H1 (cell line): Measurements from ENCODE around the gene CMIP. TPM values are rescaled to one million over a fixed set of nuclear protein-coding genes. Genes with fewer than 3 reads are reported as not detected.

ENCODE experiments used
- CTCF ChIA-PET: fragments of 300-600 bp; sonication (Branson Sonifier 250); formaldehyde crosslinking; loops from one replicate; lab custom pipeline; 2021; ENCODE audit not compliant: partially characterized antibody; lab: Charles Lee
- POLR2A ChIA-PET: fragments of 300-600 bp; sonication (Branson Sonifier 250); formaldehyde crosslinking; loops from one replicate; lab custom pipeline; 2021; ENCODE audit warnings: inconsistent platforms; ENCODE audit not compliant: partially characterized antibody; lab: Charles Lee
- DNase-seq, 2 experiments: peaks; one replicate each; pipeline versions ENCODE4 v3.0.0 to v3.0.0-alpha.2; 2010 to 2022; ENCODE audit warnings: low spot score in 2 of 2, low read depth in 1 of 2, mixed read lengths in 1 of 2
- FAIRE-seq: peaks from 2 replicates; lab custom pipeline; 2011; peaks lifted over from hg19 to GRCh38; lab: Jason Lieb, UNC
- H2AFZ ChIP-seq: 2 replicates; pipeline ENCODE4 v1.8.1; 2012; ENCODE audit warnings: low read length, inconsistent platforms
- H2AK5ac ChIP-seq: 2 replicates; pipeline ENCODE4 v1.6.1; 2013; ENCODE audit warnings: low read depth, low read length
- H2BK120ac ChIP-seq: replicated peaks from 2 replicates; pipeline ENCODE3; 2013; ENCODE audit warnings: low read depth, low read length, inconsistent platforms
- H2BK12ac ChIP-seq: 2 replicates; pipeline ENCODE4 v1.6.1; 2013; ENCODE audit warnings: low read depth, low read length
- H2BK15ac ChIP-seq: 2 replicates; pipeline ENCODE4 v1.6.1; 2013; ENCODE audit warnings: low read length
- H2BK20ac ChIP-seq: 2 replicates; pipeline ENCODE4 v1.6.1; 2013; ENCODE audit warnings: low read length
- H2BK5ac ChIP-seq: 2 replicates; pipeline ENCODE4 v1.6.1; 2013; ENCODE audit warnings: low read depth, low read length
- H3K14ac ChIP-seq: 2 replicates; pipeline ENCODE4 v1.6.1; 2013; ENCODE audit warnings: inconsistent platforms; ENCODE audit not compliant: insufficient read length
- H3K18ac ChIP-seq: 2 replicates; pipeline ENCODE4 v1.6.1; 2013; ENCODE audit warnings: low read length; ENCODE audit errors: extremely low read depth
- H3K23ac ChIP-seq: 2 replicates; pipeline ENCODE4 v1.6.1; 2013; ENCODE audit warnings: inconsistent platforms; ENCODE audit not compliant: insufficient read length
- H3K23me2 ChIP-seq: 2 replicates; pipeline ENCODE4 v1.6.1; 2013; ENCODE audit warnings: low read depth, low read length
- H3K27ac ChIP-seq: 2 replicates; pipeline ENCODE4 v1.6.1; 2011; ENCODE audit warnings: low read depth, low read length, inconsistent platforms
- H3K27me3 ChIP-seq, 4 experiments: replicated peaks in 1 of 4; 1 replicate in 1 of 4; 2 replicates in 3 of 4; pipeline versions ENCODE4 v1.6.1 to v1.8.1; 2011 to 2013; ENCODE audit warnings: low read length in 3 of 4, mild to moderate bottlenecking in 3 of 4, inconsistent platforms in 2 of 4, mixed read lengths in 2 of 4, moderate library complexity in 1 of 4; ENCODE audit not compliant: control insufficient read depth in 3 of 4, insufficient read depth in 3 of 4; ENCODE audit errors: extremely low read depth in 1 of 4
- H3K36me3 ChIP-seq, 4 experiments: 2 replicates each; pipeline versions ENCODE4 v1.6.1 to v1.8.1; 2011 to 2013; ENCODE audit warnings: mild to moderate bottlenecking in 4 of 4, low read length in 3 of 4, moderate library complexity in 2 of 4, control low read depth in 1 of 4, inconsistent platforms in 1 of 4; ENCODE audit not compliant: insufficient read depth in 4 of 4, control insufficient read depth in 2 of 4
- H3K4ac ChIP-seq: replicated peaks from 2 replicates; pipeline ENCODE3; 2013; ENCODE audit warnings: low read length, low read depth, mixed read lengths, inconsistent platforms; ENCODE audit not compliant: insufficient read length
- H3K4me1 ChIP-seq, 4 experiments: replicated peaks in 1 of 4; 1 replicate in 1 of 4; 2 replicates in 3 of 4; pipeline versions ENCODE4 v1.6.1 to v1.8.1; 2011 to 2013; ENCODE audit warnings: low read length in 3 of 4, inconsistent platforms in 2 of 4, mixed read lengths in 1 of 4; ENCODE audit not compliant: insufficient read depth in 4 of 4, control insufficient read depth in 3 of 4
- H3K4me2 ChIP-seq, 2 experiments: 2 replicates each; pipeline versions ENCODE4 v1.6.1 to v1.8.1; 2011 to 2013; ENCODE audit warnings: low read depth in 2 of 2, low read length in 2 of 2, control low read depth in 1 of 2, inconsistent platforms in 1 of 2, mild to moderate bottlenecking in 1 of 2; ENCODE audit not compliant: insufficient read depth in 1 of 2
- H3K4me3 ChIP-seq, 4 experiments: fragments of 200-600, 300-600 bp in 1 of 4; sonication (generic), shearing (Covaris generic), sonication (Bioruptor Twin) in 1 of 4; 2 replicates each; pipeline versions ENCODE4 v1.5.1 to v1.8.1; 2011 to 2016; ENCODE audit warnings: low read length in 4 of 4, low read depth in 3 of 4, control low read depth in 2 of 4, inconsistent platforms in 2 of 4, mild to moderate bottlenecking in 2 of 4, mixed read lengths in 1 of 4, moderate library complexity in 1 of 4; ENCODE audit not compliant: insufficient read depth in 2 of 4; ENCODE audit errors: extremely low read depth in 1 of 4
- H3K56ac ChIP-seq: replicated peaks from 2 replicates; pipeline ENCODE3; 2013; ENCODE audit warnings: low read depth, mild to moderate bottlenecking, mixed read lengths, low read length, inconsistent platforms; ENCODE audit not compliant: insufficient read length
- H3K79me1 ChIP-seq: 2 replicates; pipeline ENCODE4 v1.6.1; 2013; ENCODE audit warnings: low read depth, low read length, control low read depth
- H3K79me2 ChIP-seq, 2 experiments: 2 replicates each; pipeline versions ENCODE4 v1.6.1 to v1.8.1; 2012 to 2013; ENCODE audit warnings: low read length in 2 of 2, mild to moderate bottlenecking in 2 of 2, inconsistent platforms in 1 of 2; ENCODE audit not compliant: insufficient read depth in 2 of 2, control insufficient read depth in 1 of 2
- H3K9ac ChIP-seq, 4 experiments: replicated peaks in 1 of 4; 1 replicate in 1 of 4; 2 replicates in 3 of 4; pipeline versions ENCODE4 v1.6.1 to v1.8.1; 2011 to 2013; ENCODE audit warnings: low read depth in 3 of 4, low read length in 3 of 4, control low read depth in 2 of 4, mild to moderate bottlenecking in 2 of 4, moderate library complexity in 2 of 4, inconsistent platforms in 1 of 4; ENCODE audit errors: extremely low read depth in 1 of 4
- H3K9me3 ChIP-seq, 2 experiments: 2 replicates each; pipeline versions ENCODE4 v1.6.1 to v1.8.1; 2012 to 2013; ENCODE audit warnings: mild to moderate bottlenecking in 2 of 2, moderate library complexity in 2 of 2, control low read depth in 1 of 2, inconsistent platforms in 1 of 2, low read depth in 1 of 2, low read length in 1 of 2, mixed read lengths in 1 of 2; ENCODE audit not compliant: insufficient read depth in 2 of 2
- H4K20me1 ChIP-seq, 2 experiments: replicated peaks in 1 of 2; 2 replicates each; pipeline versions ENCODE3 to v1.8.1; 2011 to 2013; ENCODE audit warnings: inconsistent platforms in 2 of 2, low read length in 2 of 2, mild to moderate bottlenecking in 1 of 2; ENCODE audit not compliant: insufficient read depth in 2 of 2, control insufficient read depth in 1 of 2
- H4K5ac ChIP-seq: 2 replicates; pipeline ENCODE4 v1.6.1; 2013; ENCODE audit warnings: low read length, low read depth, mixed read lengths, inconsistent platforms; ENCODE audit not compliant: insufficient read length
- H4K8ac ChIP-seq: 2 replicates; pipeline ENCODE4 v1.8.0; 2013; ENCODE audit warnings: mild to moderate bottlenecking, moderate library complexity, low read length, inconsistent platforms; ENCODE audit not compliant: insufficient read depth; ENCODE audit errors: extremely low read depth
- H4K91ac ChIP-seq: replicated peaks from 2 replicates; pipeline ENCODE3; 2013; ENCODE audit warnings: low read length, mixed read lengths, inconsistent platforms; ENCODE audit not compliant: insufficient read length
- SUZ12 ChIP-seq: fragments of 200-600 bp; sonication (generic); IDR thresholded peaks from 2 replicates; pipeline ENCODE4 v1.6.1; 2012; ENCODE audit warnings: mild to moderate bottlenecking, inconsistent platforms, low read length, moderate library complexity, mixed read lengths
- WGBS, 2 experiments: shearing (Covaris generic) in 1 of 2; methylation state at CpG; one replicate each; pipeline versions ENCODE4 v1.1.6 to v1.1.7; 2013 to 2015; ENCODE audit warnings: low lambda C conversion rate in 2 of 2, mixed read lengths in 2 of 2, inconsistent platforms in 1 of 2, low coverage in 1 of 2, missing lambda C conversion rate in 1 of 2; ENCODE audit not compliant: insufficient replicate concordance in 2 of 2, insufficient coverage in 1 of 2, insufficient read length in 1 of 2; ENCODE audit errors: extremely low coverage in 1 of 2, missing lambda C conversion rate in 1 of 2; 5-methylcytosine and 5-hydroxymethylcytosine counted together
- polyA plus RNA-seq, 7 experiments: library from polyadenylated mRNA; depleted of rRNA in 3 of 7; stranded (reverse) in 5 of 7; unstranded in 2 of 7; fragments of >200 nt in 5 of 7; fragments of 200-250 nt in 2 of 7; gene quantifications; 1 replicate in 5 of 7; 2 replicates in 1 of 7; 4 replicates in 1 of 7; pipeline versions ENCODE4 v1.2.1 to v1.2.3, GENCODE V29; 2011 to 2013; ENCODE audit warnings: missing spikeins in 2 of 7, mixed read lengths in 2 of 7
- total RNA-seq: library from RNA; stranded (reverse); fragmentation: NEBNext Ultra II Directional; extraction: Animal tissue kit (Norgen Biotek cat#: 25700); gene quantifications from 2 replicates; pipeline ENCODE4 v1.2.1, GENCODE V29; 2021

The CMIP gene
- total and polyA plus RNA-seq, 2 of the 8 experiments (the other 6 are each of a cell fraction or from before 2014, with no cell fraction given), result 7.9 to 53.2 TPM

GRCh38 chr16:81546781-81547180, 102.2 kb downstream of the CMIP start:
- Histone ChIP-seq H3K4me2 (no peak overlapping the region), H3K4me1 (peaks cover 0 to 8% (median 3%) of the 10 kb centered on the region in 4 experiments; a peak in 4 of 7 replicates), H2AFZ (no peak overlapping the region), H2BK5ac (peak overlapping the region; percentile 5; the same call in 1 of the 2 replicates), H3K14ac (no peak overlapping the region), H3K23ac (no peak overlapping the region), H4K91ac (no peak overlapping the region), H3K79me1 (peaks cover 61% of the 10 kb centered on the region), H3K4me3 (no peak overlapping the region), H2BK120ac (no peak overlapping the region), H2BK12ac (no peak overlapping the region), H3K79me2 (peaks cover 4 to 90% of the 10 kb centered on the region in 2 experiments), H4K20me1 (peaks cover 12 to 42% of the 10 kb centered on the region in 2 experiments), H2BK15ac (no peak overlapping the region), H3K56ac (no peak overlapping the region), H3K36me3 (no peaks in the 10 kb centered on the region), H3K23me2 (peaks cover 3% of the 10 kb centered on the region; the same call in 1 of the 2 replicates), H3K4ac (no peak overlapping the region), H3K18ac (no peak overlapping the region), H4K8ac (no peak overlapping the region), H3K9me3 (no peaks in the 10 kb centered on the region), H3K27me3 (no peaks in the 10 kb centered on the region), H3K27ac (no peak overlapping the region), H3K9ac (no peak overlapping the region), H2BK20ac (no peak overlapping the region), H4K5ac (no peak overlapping the region), H2AK5ac (0 out of 2 replicates have a peak overlapping the region, but pooled peaks have one; percentile 24)
- 84% methylated on average over 14 of the region's 14 CpGs; no CpG with 5 or more reads in 1 of the 2 experiments for WGBS, 2 experiments
- CTCF ChIA-PET, result interaction anchor here (1.4 to 2.7 kb wide), 3 partner anchors 10 to 30 kb away, joined by 4 to 10 read pairs (median 6); no protein-coding TSS in a partner anchor
- DNase-seq (no peak), FAIRE-seq (no peak)
- POLR2A ChIA-PET, result no interaction called here
- TF ChIP-seq SUZ12, result no peak
